ENCODE measurements around the gene ITPKB.
"Not testable (repeated sequence)": the region's sequence is repeated elsewhere in the genome, so short reads cannot be mapped to it uniquely, and the experiment has no call there.

ITPKB gene

DNA sequence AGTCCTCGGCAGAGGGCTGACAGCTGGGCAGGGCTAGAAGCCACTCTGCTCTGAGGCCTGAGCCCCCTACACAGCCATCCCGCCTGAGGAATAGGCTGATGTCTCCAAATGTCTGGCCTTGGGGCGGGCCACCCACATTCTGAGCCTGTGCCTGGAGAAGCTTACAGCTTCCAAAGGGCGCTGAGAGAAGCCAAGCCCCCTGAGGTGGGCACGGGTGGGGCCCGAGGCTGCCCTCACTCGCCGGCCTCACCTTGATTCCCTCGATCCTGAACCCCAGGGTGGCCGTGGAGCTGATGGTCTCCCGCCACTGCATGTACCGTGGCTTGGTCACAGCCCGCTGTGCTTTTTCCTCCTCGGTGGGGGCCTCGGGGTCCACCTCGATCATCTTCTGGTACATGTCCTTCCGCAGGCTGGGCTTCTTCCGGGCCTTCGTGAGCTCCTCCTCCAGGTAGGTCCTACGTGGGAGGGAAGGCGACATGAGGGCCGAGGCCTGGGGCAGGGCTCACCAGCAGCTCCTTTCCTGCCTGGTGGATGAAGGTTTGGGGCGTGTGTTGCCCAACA, 97.3 kb downstream of the ITPKB start:
- Histone ChIP-seq H3K79me2 (ENCODE audit: insufficient read depth, low read length) (no peaks in the 10 kb centered on the region), H3K36me3 (ENCODE audit: insufficient read depth, low read length) (peaks cover 84% of the 10 kb centered on the region), H3K4me1 (ENCODE audit: insufficient read depth, low read length) (no peaks in the 10 kb centered on the region), H3K9me3 (ENCODE audit: insufficient read depth, low read length, severe bottlenecking) (no peaks in the 10 kb centered on the region), H3K4me3 (ENCODE audit: low read depth in 1 of 2, low read length in 2 of 2) (no peak overlapping the region), H3K27ac (ENCODE audit: low read length) (no peak overlapping the region), H2AFZ (ENCODE audit: low read depth, low read length) (no peak overlapping the region), H3K9ac (ENCODE audit: low read depth, low read length) (no peak overlapping the region), H4K20me1 (ENCODE audit: insufficient read depth, low read length) (0 out of 2 replicates have a peak, but pooled peaks cover 9% of the 10 kb centered on the region), H3K4me2 (ENCODE audit: insufficient read depth, low read length) (no peak overlapping the region), H3K27me3 (ENCODE audit: insufficient read depth, low read length, poor library complexity) (no peaks in the 10 kb centered on the region)
- no peak for TF ChIP-seq EZH2 (IDR thresholded peaks at IDR 0.05; ENCODE audit: borderline replicate concordance, low read depth, low read length, severe bottlenecking)
- TF ChIP-seq, protein P1, sequence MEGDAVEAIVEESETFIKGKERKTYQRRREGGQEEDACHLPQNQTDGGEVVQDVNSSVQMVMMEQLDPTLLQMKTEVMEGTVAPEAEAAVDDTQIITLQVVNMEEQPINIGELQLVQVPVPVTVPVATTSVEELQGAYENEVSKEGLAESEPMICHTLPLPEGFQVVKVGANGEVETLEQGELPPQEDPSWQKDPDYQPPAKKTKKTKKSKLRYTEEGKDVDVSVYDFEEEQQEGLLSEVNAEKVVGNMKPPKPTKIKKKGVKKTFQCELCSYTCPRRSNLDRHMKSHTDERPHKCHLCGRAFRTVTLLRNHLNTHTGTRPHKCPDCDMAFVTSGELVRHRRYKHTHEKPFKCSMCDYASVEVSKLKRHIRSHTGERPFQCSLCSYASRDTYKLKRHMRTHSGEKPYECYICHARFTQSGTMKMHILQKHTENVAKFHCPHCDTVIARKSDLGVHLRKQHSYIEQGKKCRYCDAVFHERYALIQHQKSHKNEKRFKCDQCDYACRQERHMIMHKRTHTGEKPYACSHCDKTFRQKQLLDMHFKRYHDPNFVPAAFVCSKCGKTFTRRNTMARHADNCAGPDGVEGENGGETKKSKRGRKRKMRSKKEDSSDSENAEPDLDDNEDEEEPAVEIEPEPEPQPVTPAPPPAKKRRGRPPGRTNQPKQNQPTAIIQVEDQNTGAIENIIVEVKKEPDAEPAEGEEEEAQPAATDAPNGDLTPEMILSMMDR (IDR thresholded peaks at IDR 0.05; ENCODE audit: borderline replicate concordance, extremely low read depth, low read length, poor library complexity, severe bottlenecking), result no peak
- ATAC-seq (ENCODE audit: insufficient read depth, low read depth), result no peak
- DNase-seq, result no peak

DNA sequence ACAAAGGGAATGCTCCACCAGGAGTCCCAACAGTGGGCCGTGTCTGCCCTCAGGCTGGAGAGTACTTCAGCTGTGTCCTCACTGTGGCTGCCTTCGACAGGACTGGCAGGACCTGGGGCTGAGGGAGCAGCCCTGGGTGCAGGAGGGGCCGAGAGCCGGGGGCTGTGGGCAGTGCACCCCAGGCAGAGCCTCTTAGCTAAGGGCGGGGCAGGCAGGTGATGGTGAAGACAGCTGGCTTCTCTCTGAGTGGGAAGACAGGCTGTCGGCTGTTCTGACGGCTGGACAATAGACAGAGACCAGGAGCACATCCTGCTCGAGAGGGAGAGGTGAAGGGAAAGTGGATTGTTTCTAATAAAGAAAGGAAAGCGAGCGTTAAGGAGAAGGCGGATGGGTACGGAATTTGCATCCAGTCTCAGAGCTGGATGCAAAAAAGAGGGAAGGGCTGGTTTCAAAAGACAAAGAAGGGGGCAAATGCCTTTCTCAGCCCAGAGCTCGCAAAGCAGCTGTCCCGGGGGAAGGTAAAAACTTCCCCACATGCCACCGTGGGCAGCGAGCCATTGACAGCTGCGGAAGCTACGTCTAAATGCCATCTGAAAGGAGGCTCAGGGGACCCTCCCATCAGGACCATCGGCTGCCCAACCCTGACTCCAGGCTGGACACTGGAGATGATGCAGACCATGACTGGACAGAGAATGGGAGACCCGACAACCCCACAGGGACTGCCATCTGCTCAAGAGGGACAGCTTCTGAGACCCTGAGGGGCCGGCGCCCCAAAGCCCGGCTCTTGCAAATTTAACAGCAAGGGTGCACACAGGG, 98.6 kb downstream of the ITPKB start:
- no peaks in the 10 kb centered on the region for H3K27me3 ChIP-seq (ENCODE audit: insufficient read depth, low read length, poor library complexity)
- H3K79me2 ChIP-seq (ENCODE audit: insufficient read depth, low read length), result no peaks in the 10 kb centered on the region
- H3K27ac ChIP-seq (ENCODE audit: low read length), result no peak overlapping the region
- H3K9me3 ChIP-seq (ENCODE audit: insufficient read depth, low read length, severe bottlenecking), result no peaks in the 10 kb centered on the region
- ATAC-seq (ENCODE audit: insufficient read depth, low read depth) (no peak), DNase-seq (no peak)
- no peak overlapping the region for H3K4me2 ChIP-seq (ENCODE audit: insufficient read depth, low read length)
- no peak for TF ChIP-seq EZH2 (IDR thresholded peaks at IDR 0.05; ENCODE audit: borderline replicate concordance, low read depth, low read length, severe bottlenecking)
- TF ChIP-seq, protein P1 (IDR thresholded peaks at IDR 0.05; ENCODE audit: borderline replicate concordance, extremely low read depth, low read length, poor library complexity, severe bottlenecking), result no peak
- H3K4me1 ChIP-seq (ENCODE audit: insufficient read depth, low read length), result no peaks in the 10 kb centered on the region
- H3K9ac ChIP-seq (ENCODE audit: low read depth, low read length), result no peak overlapping the region
- H4K20me1 ChIP-seq (ENCODE audit: insufficient read depth, low read length), result 0 out of 2 replicates have a peak, but pooled peaks cover 6% of the 10 kb centered on the region
- H2AFZ ChIP-seq (ENCODE audit: low read depth, low read length), result no peak overlapping the region
- H3K4me3 ChIP-seq (ENCODE audit: low read depth in 1 of 2, low read length in 2 of 2), result no peak overlapping the region
- H3K36me3 ChIP-seq (ENCODE audit: insufficient read depth, low read length), result peaks cover 84% of the 10 kb centered on the region

DNA sequence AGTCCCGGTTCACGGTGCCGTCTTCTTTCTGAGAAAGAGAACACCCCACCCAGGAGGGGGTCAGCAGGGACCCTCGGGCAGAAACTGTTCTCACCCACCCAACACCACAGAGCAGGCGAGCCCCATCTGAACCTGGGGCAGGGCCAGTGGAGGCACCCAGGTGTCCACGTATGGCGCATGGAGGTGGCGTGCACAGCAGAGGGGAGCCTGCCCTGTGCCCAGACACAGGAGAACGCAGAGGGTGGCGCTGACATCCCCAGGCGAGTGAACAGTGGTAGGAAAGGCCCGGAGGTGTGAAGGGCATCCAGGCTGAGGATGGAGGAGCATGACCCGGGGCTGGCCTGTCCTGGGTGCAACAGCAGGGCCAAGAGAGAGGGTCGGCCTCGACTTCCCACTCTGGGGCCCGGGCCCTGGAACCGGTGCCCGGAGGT, 99.4 kb downstream of the ITPKB start:
- H3K4me2 ChIP-seq (ENCODE audit: insufficient read depth, low read length), result no peak overlapping the region
- peaks cover 6% of the 10 kb centered on the region; the same call in 1 of the 2 replicates for H4K20me1 ChIP-seq (ENCODE audit: insufficient read depth, low read length)
- TF ChIP-seq, protein P1 (IDR thresholded peaks at IDR 0.05; ENCODE audit: borderline replicate concordance, extremely low read depth, low read length, poor library complexity, severe bottlenecking), result no peak
- no peak for TF ChIP-seq EZH2 (IDR thresholded peaks at IDR 0.05; ENCODE audit: borderline replicate concordance, low read depth, low read length, severe bottlenecking)
- no peak for DNase-seq
- H3K4me3 ChIP-seq (ENCODE audit: low read depth in 1 of 2, low read length in 2 of 2), result no peak overlapping the region
- peaks cover 79% of the 10 kb centered on the region for H3K36me3 ChIP-seq (ENCODE audit: insufficient read depth, low read length)
- H3K27me3 ChIP-seq (ENCODE audit: insufficient read depth, low read length, poor library complexity), result no peaks in the 10 kb centered on the region
- no peak overlapping the region for H3K27ac ChIP-seq (ENCODE audit: low read length)
- no peaks in the 10 kb centered on the region for H3K9me3 ChIP-seq (ENCODE audit: insufficient read depth, low read length, severe bottlenecking)
- no peaks in the 10 kb centered on the region for H3K79me2 ChIP-seq (ENCODE audit: insufficient read depth, low read length)
- H3K4me1 ChIP-seq (ENCODE audit: insufficient read depth, low read length), result no peaks in the 10 kb centered on the region
- no peak overlapping the region for H2AFZ ChIP-seq (ENCODE audit: low read depth, low read length)
- no peak for ATAC-seq (ENCODE audit: insufficient read depth, low read depth)
- H3K9ac ChIP-seq (ENCODE audit: low read depth, low read length), result no peak overlapping the region

DNA sequence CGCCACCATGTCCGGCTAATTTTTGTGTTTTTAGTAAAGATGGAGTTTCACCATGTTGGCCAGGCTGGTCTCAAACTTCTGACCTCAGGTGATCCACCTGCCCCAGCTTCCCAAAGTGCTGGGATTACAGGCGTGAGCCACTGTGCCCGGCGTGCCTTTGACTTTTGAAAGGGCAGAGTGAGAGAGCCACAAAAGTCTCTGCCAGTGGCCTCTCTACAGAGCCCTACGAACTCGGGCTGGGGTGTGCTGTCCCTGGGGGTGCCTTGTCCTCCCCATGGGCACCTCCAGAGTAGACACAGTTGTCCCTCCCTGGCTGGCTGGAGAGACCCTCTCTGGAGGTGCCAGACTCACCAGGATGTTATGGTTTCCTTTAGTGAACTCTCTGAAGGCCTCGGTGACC, 99.9 kb downstream of the ITPKB start:
- not testable (repeated sequence) for ATAC-seq (ENCODE audit: insufficient read depth, low read depth); H3K4me2 ChIP-seq (ENCODE audit: insufficient read depth, low read length); H3K9me3 ChIP-seq (ENCODE audit: insufficient read depth, low read length, severe bottlenecking); H3K9ac ChIP-seq (ENCODE audit: low read depth, low read length); H3K4me3 ChIP-seq (ENCODE audit: low read depth in 1 of 2, low read length in 2 of 2); DNase-seq; H3K4me1 ChIP-seq (ENCODE audit: insufficient read depth, low read length); H3K79me2 ChIP-seq (ENCODE audit: insufficient read depth, low read length); H2AFZ ChIP-seq (ENCODE audit: low read depth, low read length); H4K20me1 ChIP-seq (ENCODE audit: insufficient read depth, low read length); H3K27me3 ChIP-seq (ENCODE audit: insufficient read depth, low read length, poor library complexity); H3K27ac ChIP-seq (ENCODE audit: low read length)
- H3K36me3 ChIP-seq (ENCODE audit: insufficient read depth, low read length), result peaks cover 80% of the 10 kb centered on the region

Data from DND-41 (cell line).